Amygdala (tissue), 56 donors: ENCODE measurements around the gene C3orf18.
"Not testable (repeated sequence)": the region's sequence is repeated elsewhere in the genome, so short reads cannot be mapped to it uniquely, and the experiment has no call there.

Experiments used
- DNase-seq, 56 donors: peaks; one replicate each; lab custom pipeline; 2025; lab: John Stamatoyannopoulos, UW

C3orf18 gene

DNA sequence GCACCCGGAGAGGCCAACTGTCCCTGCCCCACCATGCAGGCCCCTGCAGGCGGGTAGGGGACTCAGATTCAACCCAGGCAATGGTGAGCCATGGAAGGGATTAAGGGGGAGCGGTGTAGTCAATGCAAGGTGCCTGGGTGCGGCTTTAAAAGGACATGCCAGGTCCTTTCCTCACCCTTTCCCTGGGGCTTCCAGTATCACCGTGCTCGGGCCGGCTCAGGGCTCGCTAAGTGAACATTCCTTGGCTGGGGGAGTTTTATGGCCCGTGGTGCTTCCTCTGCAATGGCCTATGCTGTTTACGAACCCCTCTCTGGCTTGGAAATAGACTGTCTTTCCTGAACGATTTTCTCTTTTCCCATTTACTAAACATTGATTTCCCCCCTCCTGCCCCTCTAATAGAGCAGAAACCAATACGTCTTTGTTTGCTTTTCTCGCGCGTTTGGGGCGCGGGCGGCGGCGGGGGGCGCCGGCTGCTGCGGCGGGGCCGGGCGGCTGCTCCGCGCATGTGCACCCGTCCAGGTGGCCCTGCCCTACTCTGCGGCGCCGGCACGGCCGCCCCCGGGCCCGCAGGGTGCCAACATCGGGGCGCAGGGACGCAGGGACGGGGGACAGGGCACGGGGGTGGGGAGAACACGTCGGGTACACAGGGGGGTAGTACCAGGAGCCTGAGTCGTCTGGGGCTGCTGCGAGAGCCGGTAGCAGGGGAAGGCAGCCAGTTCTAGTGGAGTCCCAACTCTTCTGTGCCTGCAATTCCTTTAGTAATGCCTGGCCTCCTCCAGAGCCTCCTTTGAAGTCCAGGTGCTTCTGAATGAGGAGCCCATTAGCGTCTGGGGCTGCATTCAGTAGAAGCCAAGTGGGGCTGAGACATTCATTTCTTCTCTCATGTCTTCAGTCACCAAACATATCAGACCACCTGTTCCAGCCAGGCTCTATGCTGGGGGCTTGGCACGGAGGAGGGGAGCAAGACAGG, 37.3 kb downstream of the C3orf18 start:
- DNase-seq, result no peak

DNA sequence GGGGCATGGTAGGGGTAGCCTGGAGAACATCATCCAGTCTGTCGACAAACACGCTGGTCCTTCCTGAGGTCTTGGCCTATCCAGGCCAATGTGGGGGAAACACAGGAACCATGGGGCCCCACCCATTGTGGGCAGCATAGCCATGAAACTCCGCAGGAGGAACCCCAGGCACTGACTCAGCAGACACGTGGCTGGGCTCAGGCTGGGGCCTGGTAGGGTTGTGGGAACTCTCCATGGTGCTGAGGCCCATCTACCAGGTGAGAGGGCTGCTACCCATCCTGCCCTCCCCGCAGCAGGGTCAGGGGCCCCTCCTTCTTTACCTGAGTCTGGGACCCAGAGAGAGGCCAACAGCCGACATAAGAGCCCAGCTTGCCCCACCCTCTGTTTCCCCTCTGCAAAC, 41.6 kb downstream of the C3orf18 start:
- peak in 3 of 56 donors; percentile 6 to 9 (median 7) for DNase-seq

DNA sequence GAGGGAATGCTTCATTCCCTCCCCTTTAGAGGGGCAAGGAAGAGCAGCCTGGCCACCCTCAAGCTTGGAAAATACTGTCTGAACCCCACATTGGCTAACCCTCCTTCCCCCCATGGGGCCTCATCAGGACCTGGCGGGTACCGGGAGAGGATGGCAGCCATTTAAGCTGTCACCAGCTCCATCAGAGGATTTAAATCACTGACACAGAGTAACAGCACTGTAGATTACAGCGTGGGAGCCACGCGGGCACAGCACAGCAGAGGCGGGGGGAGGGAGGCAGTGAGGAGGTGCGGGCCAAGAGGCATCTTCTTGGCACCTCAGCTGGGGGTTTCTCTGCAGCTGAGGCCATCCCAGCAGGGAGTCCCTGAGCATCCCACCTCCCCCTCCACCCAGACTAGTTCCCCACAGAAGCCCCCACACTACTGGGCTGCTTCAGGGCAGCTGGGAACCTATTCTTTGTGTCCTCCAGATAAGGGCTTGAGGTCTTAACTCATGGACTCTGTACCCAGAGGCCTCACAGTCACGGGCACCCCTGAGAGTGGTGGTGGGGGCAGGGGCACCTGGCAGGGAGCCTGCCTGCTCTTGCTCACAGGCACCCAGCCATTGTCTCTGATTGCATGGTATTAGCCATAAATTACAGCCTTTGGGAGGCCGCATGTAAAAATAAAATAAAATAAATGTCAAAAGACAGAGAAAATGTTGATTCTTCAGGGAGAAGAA, 42.2 kb downstream of the C3orf18 start:
- peak in 2 of 56 donors; percentile 6 to 9 for DNase-seq

DNA sequence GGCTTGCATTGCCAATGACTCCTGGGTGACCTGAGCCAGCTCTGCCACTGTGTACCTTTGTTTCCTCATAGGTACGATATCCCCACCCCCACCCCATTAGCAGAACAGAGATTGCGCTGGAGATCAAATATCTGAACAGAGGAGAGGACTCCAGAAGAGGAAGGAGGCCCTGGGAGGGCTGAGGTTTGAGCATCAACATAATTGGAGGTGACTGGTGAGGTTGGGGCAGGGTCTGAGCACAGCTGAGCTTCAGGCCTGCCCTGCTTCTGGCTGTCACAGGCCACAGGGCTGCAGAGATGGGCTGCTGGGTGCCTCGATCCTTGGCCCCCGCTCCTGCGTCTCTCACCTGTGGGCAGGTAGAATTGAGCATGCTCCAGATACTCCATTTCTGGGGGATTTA, 42.8 kb downstream of the C3orf18 start:
- no peak for DNase-seq

DNA sequence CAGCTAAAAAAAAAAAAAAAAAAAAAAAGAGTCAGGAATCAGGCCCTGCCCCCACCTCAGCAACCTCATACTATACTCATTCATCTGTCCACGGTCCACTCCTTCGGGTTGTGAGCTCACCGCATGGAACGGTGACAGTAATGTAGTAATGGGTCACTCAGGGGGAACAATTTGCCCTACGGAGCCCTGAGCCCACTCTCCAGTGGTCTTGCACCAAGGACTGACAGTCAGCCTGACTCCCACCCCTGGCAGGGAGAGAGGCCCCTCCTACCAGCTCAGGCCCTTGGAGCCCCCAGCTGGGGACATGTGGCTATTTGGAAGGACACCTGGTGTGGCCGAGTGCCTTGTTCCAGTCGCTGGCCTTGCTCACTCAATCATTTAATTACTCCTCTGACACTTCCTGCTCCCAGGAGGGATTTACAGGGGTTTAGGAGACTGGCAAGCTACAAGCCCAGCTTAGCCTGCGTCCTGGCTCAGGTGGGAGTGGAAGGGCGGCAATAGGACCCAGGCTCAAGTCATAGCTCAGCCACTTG, 44.2 kb downstream of the C3orf18 start:
- no peak for DNase-seq

DNA sequence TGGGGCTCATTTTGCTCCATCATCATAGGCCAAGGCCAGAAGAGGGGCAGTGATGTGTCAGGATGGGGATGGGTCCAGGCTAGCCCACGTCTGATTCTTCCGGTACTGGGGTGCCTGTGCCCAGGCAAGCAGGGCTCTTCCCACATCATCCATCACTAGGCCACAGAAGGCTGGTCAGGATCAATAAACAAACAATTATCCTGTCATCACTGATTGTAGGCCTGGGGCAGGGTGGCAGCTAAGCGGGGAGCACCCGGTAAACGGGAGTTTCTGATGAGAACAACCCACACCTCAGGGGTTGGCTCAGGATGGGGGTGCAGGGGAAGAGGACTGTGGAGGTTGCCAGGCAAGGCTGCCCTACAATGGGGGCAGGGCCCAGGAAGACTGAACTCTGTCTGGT, 46.0 kb downstream of the C3orf18 start:
- DNase-seq, result no peak

DNA sequence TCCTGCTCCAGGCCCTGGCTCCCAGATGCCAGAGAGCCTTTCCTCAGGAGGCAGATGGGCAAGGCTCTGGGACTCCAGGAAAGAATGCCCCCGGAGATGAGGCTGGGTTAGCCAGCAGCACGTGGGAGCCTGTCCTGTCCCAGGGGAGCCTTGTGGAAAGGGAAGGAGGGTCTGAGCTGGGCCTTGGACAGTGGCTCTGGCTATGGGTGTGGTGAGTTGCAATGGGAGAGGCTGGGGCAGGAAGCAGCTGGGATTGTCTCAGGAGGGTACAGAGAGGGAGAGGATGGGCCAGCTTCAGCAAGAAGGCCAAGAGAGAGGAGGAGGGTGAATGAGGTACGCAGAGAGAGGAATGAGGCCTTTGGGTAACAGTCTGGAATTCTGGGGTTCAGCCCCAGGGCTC, 46.7 kb downstream of the C3orf18 start:
- no peak for DNase-seq

DNA sequence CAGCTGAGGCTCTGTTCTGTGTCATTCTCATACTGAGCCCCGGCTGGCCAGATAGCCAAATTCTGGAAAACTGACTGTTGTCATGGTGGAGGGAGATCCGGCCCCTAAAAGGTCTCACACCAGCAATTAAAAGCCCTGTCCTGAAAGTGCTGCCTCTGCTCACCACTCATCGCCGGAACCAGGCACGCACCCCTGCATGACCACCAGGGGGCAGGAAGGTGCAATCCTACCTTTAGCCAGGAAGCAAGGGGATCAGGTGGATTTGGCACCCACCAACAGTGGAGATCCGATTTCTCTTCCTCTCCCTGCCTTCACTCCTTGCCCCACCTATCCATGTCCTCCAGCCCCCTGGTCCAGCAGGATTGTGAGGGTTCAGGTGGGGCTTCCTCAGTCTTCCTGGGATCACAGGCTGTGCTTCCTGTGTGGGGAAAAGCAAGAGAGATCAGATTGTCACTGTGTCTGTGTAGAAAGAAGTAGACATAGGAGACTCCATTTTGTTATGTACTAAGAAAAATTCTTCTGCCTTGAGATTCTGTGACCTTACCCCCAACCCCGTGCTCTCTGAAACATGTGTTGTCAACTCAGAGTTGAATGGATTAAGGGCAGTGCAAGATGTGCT, 48.0 kb downstream of the C3orf18 start:
- peak in 27 of 56 donors; percentile 2 to 48 (median 14) for DNase-seq

DNA sequence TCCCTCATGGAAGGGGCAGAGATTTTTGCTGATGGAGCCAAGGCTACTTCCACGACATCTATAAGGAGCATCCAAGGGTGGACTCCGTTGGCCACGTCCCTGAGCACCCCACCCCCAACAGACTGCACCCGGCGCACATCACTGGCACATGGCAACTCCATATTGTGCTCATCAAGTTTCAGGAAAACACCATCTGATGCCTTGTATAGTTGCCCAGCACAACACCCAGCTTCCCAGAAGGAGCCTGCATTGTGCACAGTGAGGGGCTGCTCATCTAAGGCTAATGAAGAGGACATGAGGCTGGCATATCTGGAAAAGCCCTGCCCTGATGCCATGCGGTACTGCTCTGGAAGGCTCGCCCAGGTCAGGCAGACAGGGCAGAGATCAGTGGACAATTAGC, 49.1 kb downstream of the C3orf18 start:
- no peak for DNase-seq

DNA sequence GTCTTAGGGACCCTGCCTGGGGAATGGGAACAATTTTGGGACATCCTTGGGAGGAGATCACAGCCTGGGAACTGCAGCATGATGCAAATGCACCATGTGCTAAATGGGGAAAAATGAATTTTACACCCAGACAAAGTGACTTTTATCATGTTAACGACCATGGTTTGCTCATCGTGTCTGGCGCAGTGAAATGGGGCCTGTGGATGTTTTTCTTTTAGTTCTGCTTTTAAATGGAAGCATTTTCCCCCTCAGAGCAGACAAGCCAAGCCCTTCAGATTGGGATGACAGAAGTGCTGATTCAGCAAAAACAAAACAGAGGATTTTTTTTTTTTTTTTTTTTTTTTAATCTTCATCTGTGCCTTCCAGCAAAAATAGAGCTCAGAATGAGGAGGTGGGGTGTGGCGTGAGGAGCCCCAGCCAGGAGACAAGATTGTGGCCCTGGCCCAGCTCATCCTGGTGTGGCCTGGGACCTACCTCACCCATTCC, 49.8 kb downstream of the C3orf18 start:
- no peak for DNase-seq

DNA sequence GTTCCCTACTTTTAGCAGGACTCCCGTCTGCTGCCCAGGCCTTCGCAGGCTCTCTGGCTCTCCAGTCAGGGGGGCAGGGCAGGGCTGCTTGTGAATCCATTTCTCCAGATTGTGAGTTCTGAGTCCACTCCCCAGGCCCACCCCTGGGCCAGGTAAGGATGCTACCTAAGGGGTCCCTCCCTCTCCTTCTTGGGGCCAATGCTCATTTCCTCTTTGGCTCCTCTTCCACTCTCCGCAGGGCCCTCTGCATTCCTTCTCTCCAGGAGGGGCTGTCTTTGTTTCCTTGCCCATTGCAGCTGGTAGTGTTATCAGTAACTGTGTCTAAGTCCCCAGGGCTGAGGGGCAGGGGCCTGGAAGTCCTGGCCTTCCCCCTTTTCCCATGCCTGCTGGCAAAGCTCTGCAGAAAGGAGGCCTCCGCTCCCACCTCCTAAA, 51.1 kb downstream of the C3orf18 start:
- no peak for DNase-seq

DNA sequence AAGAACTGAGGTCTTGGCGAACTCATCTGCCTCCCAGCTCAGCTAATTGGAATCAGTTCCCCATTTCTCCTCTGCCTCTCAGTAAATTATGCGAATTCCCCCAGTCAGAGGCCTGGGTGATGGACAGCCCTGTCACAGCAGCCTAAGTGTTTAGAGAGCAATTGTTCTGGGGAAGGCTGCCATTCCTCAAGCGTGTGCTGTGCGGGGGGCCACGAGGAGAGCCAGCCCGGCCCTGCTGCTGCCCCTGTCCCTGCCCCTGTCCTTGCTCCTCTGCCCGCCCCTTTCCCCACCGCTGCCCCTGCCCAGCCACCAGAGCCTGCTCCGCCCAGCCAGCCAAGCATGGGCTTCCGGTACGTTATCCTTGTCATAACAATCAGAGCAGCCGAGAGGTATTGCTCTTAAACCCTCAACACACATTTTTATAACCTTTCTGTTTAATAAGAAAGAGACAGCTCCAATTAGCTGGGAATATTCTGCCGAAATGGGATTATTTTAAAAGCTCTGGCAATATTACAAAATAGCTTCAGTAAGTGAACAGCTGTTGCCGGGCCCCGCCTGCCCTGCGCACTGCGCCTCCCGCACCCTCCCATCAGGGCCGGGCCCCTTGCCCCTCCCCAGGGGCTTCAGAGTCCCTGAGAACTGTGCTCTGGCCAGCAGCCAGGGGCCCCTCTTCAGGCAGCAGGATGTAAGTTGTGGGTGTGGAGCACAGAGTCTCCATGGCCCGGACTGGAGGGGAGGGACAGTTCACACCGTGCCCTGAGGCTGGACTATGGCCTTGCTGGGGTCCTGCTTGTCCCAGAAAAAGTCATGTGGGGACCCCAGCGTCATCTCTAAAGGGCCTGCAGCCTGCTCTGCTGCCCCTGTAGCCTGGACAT, 51.7 kb downstream of the C3orf18 start:
- no peak for DNase-seq

DNA sequence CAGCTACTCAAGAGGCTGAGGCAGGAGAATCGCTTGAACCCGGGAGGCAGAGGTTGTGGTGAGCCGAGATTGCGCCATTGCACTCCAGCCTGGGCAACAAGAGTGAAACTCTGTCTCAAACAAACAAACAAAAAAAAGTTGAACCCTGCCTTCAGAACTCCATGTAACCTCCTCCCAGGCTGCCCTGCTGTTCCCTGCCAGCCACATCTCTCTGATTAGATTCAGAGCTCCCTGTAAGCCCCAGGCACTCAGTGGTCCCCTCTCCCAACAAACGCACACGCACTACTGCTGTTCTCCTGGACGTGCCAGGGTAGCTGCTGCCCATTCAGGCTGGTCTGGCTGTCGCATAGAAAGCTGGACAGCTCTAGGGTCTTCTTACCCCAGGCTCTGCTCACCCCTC, 54.6 kb downstream of the C3orf18 start:
- DNase-seq, result not testable (repeated sequence)

DNA sequence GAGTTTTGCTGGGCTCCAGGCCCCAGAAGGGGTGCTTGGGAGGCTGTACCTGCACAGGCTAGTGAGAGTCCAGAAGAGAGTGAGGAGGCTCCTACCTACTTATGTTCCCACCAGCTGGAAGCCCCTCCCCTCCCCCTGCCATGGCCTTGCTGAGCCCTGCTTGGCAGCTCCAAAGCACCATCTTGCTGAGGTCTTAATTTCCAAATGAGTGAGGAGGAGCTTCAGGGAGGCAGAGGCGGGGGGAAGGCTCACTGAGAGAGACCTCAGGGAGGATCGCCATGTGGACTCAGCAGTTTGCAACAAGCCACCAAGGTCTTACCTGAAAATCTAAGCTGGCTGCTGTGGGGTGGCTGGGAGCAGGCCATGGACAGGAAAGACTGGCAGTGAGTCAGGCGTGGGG, 55.4 kb downstream of the C3orf18 start:
- no peak for DNase-seq

DNA sequence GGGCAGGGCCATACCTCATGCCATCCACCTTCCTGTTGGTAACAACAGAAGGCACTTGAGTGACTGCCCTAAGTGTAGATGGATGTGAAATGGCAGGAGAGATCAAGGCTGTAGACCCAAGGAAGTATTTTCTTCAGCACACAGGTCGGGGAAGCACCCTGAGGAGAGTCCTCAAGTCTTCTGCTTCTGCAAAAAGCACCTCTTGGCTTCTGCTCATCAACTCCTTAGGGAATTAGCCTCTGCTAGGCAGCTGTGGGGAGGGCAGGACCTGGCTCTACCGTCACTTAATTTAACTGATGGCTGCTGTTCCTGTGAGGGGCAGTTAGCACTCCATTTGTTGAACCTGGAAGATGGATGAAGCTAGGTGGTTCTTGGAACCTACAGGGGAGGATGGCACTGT, 57.2 kb downstream of the C3orf18 start:
- no peak for DNase-seq

DNA sequence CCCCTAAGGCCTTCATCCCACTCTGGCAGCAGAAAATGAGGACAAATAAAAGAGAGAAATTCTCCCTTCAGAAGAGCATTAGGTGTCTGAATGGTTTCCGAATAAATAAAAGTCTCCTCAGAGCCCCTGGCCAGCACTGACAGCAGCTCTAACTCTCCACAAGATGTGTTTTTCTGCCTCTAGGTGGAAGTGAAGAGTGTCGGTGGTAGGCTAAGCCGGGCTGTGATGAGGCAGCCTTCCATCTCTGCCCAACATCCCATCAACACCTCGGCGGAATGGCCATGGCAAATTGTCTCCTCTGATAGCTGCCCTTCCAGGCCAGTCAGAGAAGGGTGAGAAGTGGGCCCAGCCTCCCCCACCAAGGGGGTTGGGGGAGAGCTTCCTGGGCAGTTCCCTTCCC, 57.8 kb downstream of the C3orf18 start:
- DNase-seq, result no peak

DNA sequence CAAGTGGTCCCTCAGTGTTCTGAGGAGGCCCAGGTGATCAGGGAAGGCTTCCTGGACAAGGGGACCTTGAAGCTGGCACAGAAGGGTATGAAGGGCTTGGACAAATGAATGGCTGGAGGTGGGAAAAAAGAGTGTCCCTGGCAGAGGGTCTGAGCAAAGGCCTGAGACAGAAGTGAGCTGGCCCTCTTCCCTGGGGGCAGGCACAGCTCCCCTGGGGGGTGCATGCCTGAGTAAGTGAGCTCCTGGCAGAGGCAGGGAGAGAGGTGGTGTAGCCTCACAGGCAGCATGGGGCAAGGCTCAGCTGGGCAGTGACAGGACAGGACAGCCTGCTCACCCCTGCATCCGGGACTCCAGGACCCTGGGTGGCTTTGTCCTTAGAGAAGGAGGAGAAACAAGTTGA, 58.7 kb downstream of the C3orf18 start:
- no peak for DNase-seq
